ENCODE measurements around the gene SVOPL.
A peak's percentile ranks its signal among the peaks of the same experiment; 100 is the strongest.

The SVOPL gene

DNA sequence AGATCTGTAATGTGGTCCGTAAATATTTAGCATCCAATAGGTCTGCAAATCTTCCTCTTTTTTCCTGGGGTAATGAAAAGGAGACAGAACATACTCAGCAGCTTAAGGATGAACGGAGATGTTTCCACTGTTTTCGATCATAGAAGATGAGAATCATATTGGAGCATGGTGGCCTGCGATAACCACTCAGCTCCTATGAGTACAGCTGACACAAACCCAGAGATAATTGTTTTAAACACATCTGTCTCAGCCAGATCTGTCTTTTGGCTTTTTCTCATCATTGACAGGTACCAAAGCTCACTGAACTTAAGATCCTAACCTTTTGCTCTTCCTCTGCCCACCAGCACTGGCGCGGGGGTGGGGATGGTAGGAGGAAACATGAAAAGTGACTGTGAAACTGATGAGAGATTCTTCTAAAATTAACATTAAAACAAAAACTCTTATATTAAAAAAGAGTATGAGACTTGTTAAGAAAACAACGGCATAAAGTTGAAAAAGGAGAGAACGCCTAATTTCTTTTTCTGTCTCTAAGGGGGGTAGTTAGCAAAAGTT lies 71.0 kb downstream of the SVOPL start:
- Mint-ChIP-seq H3K27ac (no peak overlapping the region), H3K4me3 (no peak overlapping the region), H3K4me1 (ENCODE audit: low read depth in 2 of 2) (peaks cover 4 to 11% of the 10 kb centered on the region in 2 donors), H3K36me3 (ENCODE audit: insufficient read depth) (peaks cover 4% of the 10 kb centered on the region), H3K9me3 (no peaks in the 10 kb centered on the region), H3K27me3 (peaks cover 47 to 60% of the 10 kb centered on the region in 2 donors)
- ATAC-seq (replicated peaks) = no peak
- DNase-seq = no peak

DNA sequence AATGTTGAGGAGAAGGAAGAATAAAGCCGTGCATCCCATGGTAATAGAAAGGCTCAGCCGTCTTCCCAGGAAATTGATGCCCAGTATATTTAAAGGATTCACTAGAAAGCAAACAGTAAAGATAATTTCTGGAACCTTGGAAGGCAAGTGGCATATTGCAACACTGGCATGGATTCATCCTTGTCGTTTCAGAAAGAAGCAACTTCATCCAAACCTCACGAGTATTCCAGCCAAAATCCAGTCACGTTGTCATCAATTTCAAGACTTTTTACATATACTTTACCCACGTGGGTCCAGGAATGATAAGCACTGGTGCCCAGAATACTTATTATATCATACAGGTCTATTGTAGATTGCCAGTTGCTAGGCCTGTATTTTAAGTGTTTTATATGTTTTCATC lies 73.8 kb downstream of the SVOPL start:
- Mint-ChIP-seq H3K4me1 (ENCODE audit: low read depth in 2 of 2) (peaks cover 8 to 17% of the 10 kb centered on the region in 2 donors), H3K4me3 (no peak overlapping the region), H3K36me3 (ENCODE audit: insufficient read depth) (peaks cover 6% of the 10 kb centered on the region), H3K9me3 (no peaks in the 10 kb centered on the region), H3K27ac (no peak overlapping the region), H3K27me3 (peaks cover 33 to 40% of the 10 kb centered on the region in 2 donors)
- no peak for DNase-seq
- ATAC-seq (replicated peaks) = no peak

DNA sequence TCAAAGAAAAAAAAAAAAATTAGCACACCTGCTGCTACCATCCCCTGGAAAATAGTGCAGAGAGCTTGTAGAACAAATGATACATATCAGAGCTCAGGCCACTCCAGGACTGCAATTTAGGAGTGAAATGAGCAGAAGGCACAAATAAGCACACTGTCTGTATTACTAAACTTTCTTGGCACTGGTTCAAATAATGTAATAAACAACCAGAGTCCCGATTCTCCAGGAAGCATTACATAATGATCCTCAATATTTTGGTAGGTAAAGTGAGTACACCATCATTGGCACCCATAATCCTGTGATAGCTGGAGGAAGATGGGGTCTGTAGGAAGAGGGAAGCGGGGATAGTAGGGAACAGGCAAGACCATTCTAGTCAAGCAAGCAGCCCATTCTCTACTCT lies 74.3 kb downstream of the SVOPL start:
- H3K27ac Mint-ChIP-seq = no peak overlapping the region
- H3K4me3 Mint-ChIP-seq = no peak overlapping the region
- H3K4me1 Mint-ChIP-seq (ENCODE audit: low read depth in 2 of 2) = peaks cover 8 to 17% of the 10 kb centered on the region in 2 donors
- peaks cover 28 to 35% of the 10 kb centered on the region in 2 donors for H3K27me3 Mint-ChIP-seq
- ATAC-seq (replicated peaks) (no peak), DNase-seq (no peak)
- peaks cover 6% of the 10 kb centered on the region for H3K36me3 Mint-ChIP-seq (ENCODE audit: insufficient read depth)
- H3K9me3 Mint-ChIP-seq = no peaks in the 10 kb centered on the region

GRCh38 chr7:138625849-138626230 lies 75.3 kb downstream of the SVOPL start:
- no peaks in the 10 kb centered on the region for H3K9me3 Mint-ChIP-seq
- ATAC-seq (replicated peaks) (no peak), DNase-seq (no peak)
- H3K36me3 Mint-ChIP-seq (ENCODE audit: insufficient read depth) = peaks cover 6% of the 10 kb centered on the region
- H3K27ac Mint-ChIP-seq = peak overlapping the region in 1 of 2 donors; percentile 53
- H3K27me3 Mint-ChIP-seq = peaks cover 18 to 24% of the 10 kb centered on the region in 2 donors
- H3K4me1 Mint-ChIP-seq (ENCODE audit: low read depth in 2 of 2) = peaks cover 8 to 17% of the 10 kb centered on the region in 2 donors
- no peak overlapping the region for H3K4me3 Mint-ChIP-seq

- H3K27ac Mint-ChIP-seq = peak overlapping the region in 1 of 2 donors; percentile 53
- DNase-seq (peak in 1 of 3 experiments; percentile 1), ATAC-seq (replicated peaks) (peak; percentile 59)
- peaks cover 18 to 23% of the 10 kb centered on the region in 2 donors for H3K27me3 Mint-ChIP-seq
- peaks cover 2% of the 10 kb centered on the region for H3K36me3 Mint-ChIP-seq (ENCODE audit: insufficient read depth)
- no peaks in the 10 kb centered on the region for H3K9me3 Mint-ChIP-seq
- peaks cover 8 to 17% of the 10 kb centered on the region in 2 donors for H3K4me1 Mint-ChIP-seq (ENCODE audit: low read depth in 2 of 2)
- H3K4me3 Mint-ChIP-seq = peak overlapping the region in 1 of 2 donors; percentile 56
These were observed 75.9 kb downstream of the SVOPL start for GRCh38 chr7:138625084-138625848.

DNA sequence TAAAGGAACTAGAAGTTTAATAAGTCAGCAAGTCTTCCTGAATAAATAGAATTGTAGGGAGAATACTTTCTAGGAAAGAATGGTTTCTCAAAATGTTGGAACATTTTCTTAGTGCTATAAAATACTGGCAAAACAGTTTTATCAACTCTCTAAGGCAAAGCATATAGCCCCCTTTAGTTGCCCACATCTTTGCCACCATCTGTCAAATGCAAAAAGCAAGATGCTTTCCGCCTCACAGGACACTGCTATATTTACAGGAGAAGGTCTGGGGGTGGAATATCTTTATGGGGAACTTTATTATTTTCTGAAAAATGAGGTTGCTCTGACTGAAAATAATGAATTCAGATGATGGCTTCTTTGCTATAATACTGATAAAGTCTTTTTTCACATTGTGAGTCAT lies 78.3 kb downstream of the SVOPL start:
- Mint-ChIP-seq H3K27me3 (peaks cover under 1 to 2% of the 10 kb centered on the region in 2 donors), H3K36me3 (ENCODE audit: insufficient read depth) (peaks cover 2% of the 10 kb centered on the region), H3K4me1 (ENCODE audit: low read depth in 2 of 2) (peaks cover 8 to 23% of the 10 kb centered on the region in 2 donors), H3K4me3 (no peak overlapping the region), H3K27ac (no peak overlapping the region), H3K9me3 (no peaks in the 10 kb centered on the region)
- ATAC-seq (replicated peaks) (no peak), DNase-seq (no peak)

DNA sequence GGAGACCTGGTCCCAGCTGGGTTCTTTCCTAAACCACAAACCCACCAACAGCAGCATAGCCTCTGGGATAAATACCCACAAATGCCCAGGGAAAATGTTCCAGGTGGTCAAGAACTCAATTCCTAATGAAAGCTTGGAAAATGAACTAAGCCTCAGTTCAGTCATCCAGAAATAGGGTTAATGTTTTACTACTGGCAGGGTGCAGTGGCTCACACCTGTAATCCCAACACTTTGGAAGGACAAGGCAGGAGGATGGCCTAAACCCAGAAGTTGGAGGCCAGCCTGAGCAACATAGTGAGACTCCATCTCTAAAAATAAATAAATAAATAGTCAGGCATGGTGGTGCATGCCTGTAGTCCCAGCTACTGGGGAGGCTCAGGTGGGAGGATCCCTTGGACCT lies 82.2 kb downstream of the SVOPL start:
- Mint-ChIP-seq H3K4me3 (no peak overlapping the region), H3K4me1 (ENCODE audit: low read depth in 2 of 2) (peaks cover 0 to 6% of the 10 kb centered on the region in 2 donors), H3K27me3 (no peaks in the 10 kb centered on the region), H3K9me3 (no peaks in the 10 kb centered on the region), H3K36me3 (ENCODE audit: insufficient read depth) (no peaks in the 10 kb centered on the region), H3K27ac (peak overlapping the region in 1 of 2 donors; percentile 18)
- ATAC-seq (replicated peaks) (no peak), DNase-seq (no peak)

GRCh38 chr7:138618506-138618905 lies 82.7 kb downstream of the SVOPL start:
- Mint-ChIP-seq H3K27me3 (no peaks in the 10 kb centered on the region), H3K4me1 (ENCODE audit: low read depth in 2 of 2) (peaks cover 0 to 6% of the 10 kb centered on the region in 2 donors), H3K27ac (peak overlapping the region in 1 of 2 donors; percentile 18), H3K4me3 (no peak overlapping the region), H3K9me3 (no peaks in the 10 kb centered on the region), H3K36me3 (ENCODE audit: insufficient read depth) (no peaks in the 10 kb centered on the region)
- no peak for DNase-seq
- no peak for ATAC-seq (replicated peaks)

DNA sequence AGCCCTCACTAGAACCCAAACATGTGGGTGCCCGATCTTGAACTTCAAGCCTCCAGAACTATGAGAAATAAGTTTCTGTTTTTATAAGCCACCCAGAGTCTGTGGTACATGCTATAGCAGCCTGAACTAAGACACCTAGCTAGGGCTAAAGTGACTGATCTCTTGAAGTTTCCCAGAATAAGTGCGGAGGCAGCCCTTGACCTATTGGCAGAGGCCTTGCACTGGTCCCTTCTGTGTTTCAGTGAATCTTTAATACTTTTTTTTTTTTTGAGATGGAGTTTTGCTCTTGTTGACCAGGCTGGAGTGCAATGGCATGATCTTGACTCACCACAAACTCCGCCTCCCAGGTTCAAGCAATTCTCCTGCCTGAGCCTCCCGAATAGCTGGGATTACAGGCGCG lies 85.1 kb downstream of the SVOPL start:
- ATAC-seq (replicated peaks) (no peak), DNase-seq (no peak)
- peaks cover 0 to 6% of the 10 kb centered on the region in 2 donors for H3K4me1 Mint-ChIP-seq (ENCODE audit: low read depth in 2 of 2)
- H3K4me3 Mint-ChIP-seq = no peak overlapping the region
- no peaks in the 10 kb centered on the region for H3K27me3 Mint-ChIP-seq
- no peaks in the 10 kb centered on the region for H3K36me3 Mint-ChIP-seq (ENCODE audit: insufficient read depth)
- no peaks in the 10 kb centered on the region for H3K9me3 Mint-ChIP-seq
- H3K27ac Mint-ChIP-seq = no peak overlapping the region

GRCh38 chr7:138613630-138614029 lies 87.5 kb downstream of the SVOPL start:
- Mint-ChIP-seq H3K9me3 (no peaks in the 10 kb centered on the region), H3K4me3 (no peak overlapping the region), H3K27me3 (no peaks in the 10 kb centered on the region), H3K4me1 (ENCODE audit: low read depth in 2 of 2) (peaks cover 0 to 6% of the 10 kb centered on the region in 2 donors), H3K27ac (no peak overlapping the region), H3K36me3 (ENCODE audit: insufficient read depth) (no peaks in the 10 kb centered on the region)
- ATAC-seq (replicated peaks) = no peak
- no peak for DNase-seq

- H3K36me3 Mint-ChIP-seq (ENCODE audit: insufficient read depth) = no peaks in the 10 kb centered on the region
- no peak overlapping the region for H3K27ac Mint-ChIP-seq
- ATAC-seq (replicated peaks) (no peak), DNase-seq (no peak)
- H3K4me1 Mint-ChIP-seq (ENCODE audit: low read depth in 2 of 2) = peaks cover 8% of the 10 kb centered on the region in 2 donors
- no peak overlapping the region for H3K4me3 Mint-ChIP-seq
- no peaks in the 10 kb centered on the region for H3K9me3 Mint-ChIP-seq
- H3K27me3 Mint-ChIP-seq = peaks cover 0 to 6% of the 10 kb centered on the region in 2 donors
These were observed 90.4 kb downstream of the SVOPL start for GRCh38 chr7:138610671-138611170.

DNA sequence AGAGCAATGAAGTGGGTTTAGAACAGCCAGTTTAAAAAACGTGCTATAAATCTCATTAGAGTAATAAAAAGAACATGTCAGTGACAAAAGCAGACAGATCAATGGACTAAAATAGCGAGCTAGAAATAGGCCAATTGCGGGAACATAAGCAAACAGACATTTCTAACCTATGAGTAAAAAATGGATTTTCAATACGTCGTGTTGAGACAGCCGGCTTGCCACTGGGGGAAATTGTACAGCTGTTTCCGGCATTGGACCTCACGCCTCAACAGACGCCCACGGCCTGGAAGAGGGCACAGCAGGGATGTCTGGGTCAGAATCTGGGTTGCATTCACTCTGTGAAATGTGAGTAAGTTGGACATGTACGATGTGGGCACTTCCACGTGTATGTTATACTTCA lies 92.9 kb downstream of the SVOPL start:
- DNase-seq (no peak), ATAC-seq (replicated peaks) (no peak)
- H3K36me3 Mint-ChIP-seq (ENCODE audit: insufficient read depth) = no peaks in the 10 kb centered on the region
- H3K9me3 Mint-ChIP-seq = no peaks in the 10 kb centered on the region
- peaks cover 8% of the 10 kb centered on the region in 2 donors for H3K4me1 Mint-ChIP-seq (ENCODE audit: low read depth in 2 of 2)
- H3K4me3 Mint-ChIP-seq = no peak overlapping the region
- H3K27ac Mint-ChIP-seq = no peak overlapping the region
- peaks cover 0 to 6% of the 10 kb centered on the region in 2 donors for H3K27me3 Mint-ChIP-seq

- Mint-ChIP-seq H3K4me3 (no peak overlapping the region), H3K27ac (peak overlapping the region in 1 of 2 donors; percentile 27), H3K9me3 (no peaks in the 10 kb centered on the region), H3K4me1 (ENCODE audit: low read depth in 2 of 2) (peaks cover 8% of the 10 kb centered on the region in 2 donors), H3K36me3 (ENCODE audit: insufficient read depth) (no peaks in the 10 kb centered on the region), H3K27me3 (peaks cover 0 to 6% of the 10 kb centered on the region in 2 donors)
- no peak for ATAC-seq (replicated peaks)
- DNase-seq = no peak
These were observed 93.7 kb downstream of the SVOPL start for GRCh38 chr7:138607216-138608126.
